AG09319 (cell line): ENCODE results near the gene C11orf21.

ENCODE experiments used
- DNase-seq: peaks from one replicate; pipeline ENCODE4 v3.0.0-alpha.2; 2010; ENCODE audit warnings: low read depth; ENCODE audit errors: extremely low read depth
- CTCF ChIP-seq: IDR thresholded peaks from 2 replicates; pipeline ENCODE4 v1.5.1; 2011; ENCODE audit warnings: low read depth, mild to moderate bottlenecking, inconsistent platforms, low read length, moderate library complexity

Gene C11orf21

DNA sequence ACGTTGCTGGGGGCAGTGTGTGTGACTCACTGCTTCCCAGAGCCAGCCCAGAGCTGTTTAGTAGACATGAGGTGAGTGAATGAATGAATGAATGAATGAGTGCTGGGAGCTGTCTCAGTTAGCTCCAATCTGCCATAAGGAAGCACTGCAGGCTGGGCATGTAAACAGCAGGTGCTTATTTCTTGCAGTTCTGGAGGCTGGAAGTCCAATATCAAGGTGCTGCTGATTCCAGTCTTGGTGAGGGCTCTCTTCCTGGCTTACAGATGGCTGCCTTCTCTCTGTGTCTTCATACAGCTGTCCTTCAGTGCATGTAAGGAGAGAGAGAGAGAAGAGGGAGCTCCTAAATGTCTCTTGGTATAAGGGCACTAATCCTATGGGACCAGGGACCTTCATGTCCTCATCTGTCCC lies 4.1 kb downstream of the C11orf21 start:
- TF ChIP-seq CTCF = no peak
- DNase-seq = no peak

DNA sequence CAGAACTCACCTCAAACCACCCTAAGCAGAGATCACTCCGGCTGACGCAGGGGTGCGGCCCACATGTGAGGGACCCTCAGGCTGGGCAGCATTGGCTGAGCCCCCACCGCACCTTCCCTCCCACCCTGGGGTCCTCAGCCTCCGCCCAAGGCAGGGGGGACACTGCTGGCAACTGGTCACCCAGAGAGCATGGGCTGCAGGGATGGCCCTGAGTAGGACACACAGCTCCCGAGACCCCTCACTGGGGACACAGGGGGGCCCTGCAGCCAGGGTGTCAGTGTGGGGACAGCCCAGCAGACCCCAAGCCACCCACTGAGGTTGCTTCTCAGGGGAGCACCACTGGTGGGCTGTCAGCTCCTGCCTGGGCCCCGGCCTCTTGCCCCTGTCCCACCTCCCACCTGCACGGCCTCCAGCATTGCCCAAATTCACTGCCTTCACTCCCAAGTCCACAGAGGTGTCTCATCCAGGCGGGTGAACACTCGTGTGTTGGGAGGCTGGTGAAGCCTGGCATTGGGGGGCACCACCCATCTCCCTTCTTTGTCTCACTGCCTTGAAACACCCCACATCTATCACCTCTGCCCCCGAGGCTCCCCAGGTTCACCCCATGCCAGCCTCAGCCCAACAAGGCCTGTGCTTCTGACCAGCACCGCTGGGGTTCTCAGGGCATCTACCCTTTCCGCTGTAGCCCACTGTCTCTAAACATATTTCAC lies 4.7 kb downstream of the C11orf21 start:
- TF ChIP-seq CTCF = no peak
- no peak for DNase-seq

- no peak for DNase-seq
- no peak for TF ChIP-seq CTCF
These were observed 5.5 kb downstream of the C11orf21 start for GRCh38 chr11:2295971-2296912.

- no peak for DNase-seq
- TF ChIP-seq CTCF = no peak
These were observed 6.8 kb downstream of the C11orf21 start for GRCh38 chr11:2294926-2295290.

GRCh38 chr11:2293984-2294925 lies 7.5 kb downstream of the C11orf21 start:
- TF ChIP-seq CTCF = no peak
- DNase-seq = no peak

DNA sequence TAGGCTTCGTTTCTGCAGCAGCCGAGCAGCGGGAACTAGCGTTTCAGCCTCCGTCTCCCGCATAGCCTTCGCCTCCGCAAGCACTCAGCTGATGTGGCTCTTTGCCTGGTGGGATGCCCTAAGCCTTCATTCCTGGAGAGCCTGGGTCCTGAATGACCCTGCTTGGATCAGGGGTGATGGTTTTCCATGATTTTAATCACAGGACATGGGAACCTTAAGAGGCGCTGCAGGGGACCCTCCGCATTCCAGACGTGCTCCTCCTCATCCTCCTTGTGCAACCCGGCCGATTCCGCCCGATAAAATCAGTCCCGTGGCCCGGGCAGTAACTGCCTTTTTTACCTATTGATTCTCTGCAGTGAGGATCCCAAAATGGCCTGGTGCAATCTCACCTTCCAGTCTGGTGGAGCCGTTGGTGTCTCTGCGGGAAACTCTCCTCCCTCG lies 8.2 kb downstream of the C11orf21 start:
- no peak for DNase-seq
- no peak for TF ChIP-seq CTCF
